ENCODE results near the gene SLC6A15.

The SLC6A15 gene

DNA sequence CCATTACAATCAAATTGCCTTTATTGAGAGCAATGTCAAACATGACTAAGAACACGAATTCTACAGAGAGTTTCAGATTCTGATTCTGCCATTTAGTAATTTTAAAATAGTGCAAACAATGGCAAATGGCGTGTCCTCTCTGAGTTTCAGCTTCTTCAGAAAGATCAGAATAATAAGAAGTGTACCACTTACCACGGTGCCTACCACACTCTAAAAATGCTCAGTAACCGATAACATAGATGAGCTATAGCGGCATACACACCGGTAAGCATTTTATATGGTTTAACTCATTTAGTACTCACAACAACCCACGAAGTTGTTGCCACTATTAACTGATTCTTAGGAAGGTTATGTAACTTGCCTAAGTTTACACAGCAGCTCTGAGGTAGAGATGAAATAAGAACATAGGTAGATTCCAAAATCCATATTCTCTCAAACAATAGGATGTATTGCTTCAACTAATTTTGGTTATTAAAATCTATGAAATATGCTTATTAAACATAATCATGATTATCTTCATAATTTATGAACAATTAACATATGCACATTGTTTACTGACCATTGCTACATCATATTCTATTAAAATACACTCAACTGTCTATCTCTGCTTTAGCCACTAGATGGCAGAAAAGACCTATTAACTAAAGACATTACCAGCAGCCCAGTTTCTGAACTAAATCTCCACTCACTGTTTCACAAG lies 38.3 kb downstream of the SLC6A15 start:
- DNase-seq = no peak

DNA sequence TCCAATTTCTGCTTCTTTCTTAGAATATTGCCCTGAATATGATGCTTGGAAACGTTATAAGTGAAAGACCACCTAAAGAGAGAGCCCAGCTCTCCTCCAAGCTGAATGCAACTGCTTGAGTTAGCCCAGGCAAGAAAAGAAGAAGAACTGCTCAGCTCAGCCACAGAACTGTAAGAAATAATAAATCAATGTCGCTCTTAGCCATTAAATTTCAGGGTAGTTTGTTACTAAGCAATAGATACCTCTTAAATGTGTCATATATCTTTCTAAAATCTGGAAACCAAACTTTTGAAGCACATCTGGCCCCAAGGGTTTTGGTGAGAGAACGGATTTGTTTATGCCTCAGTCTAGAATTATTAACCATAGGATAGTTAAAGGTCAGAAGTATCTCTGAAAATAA lies 50.4 kb downstream of the SLC6A15 start:
- DNase-seq = no peak

DNA sequence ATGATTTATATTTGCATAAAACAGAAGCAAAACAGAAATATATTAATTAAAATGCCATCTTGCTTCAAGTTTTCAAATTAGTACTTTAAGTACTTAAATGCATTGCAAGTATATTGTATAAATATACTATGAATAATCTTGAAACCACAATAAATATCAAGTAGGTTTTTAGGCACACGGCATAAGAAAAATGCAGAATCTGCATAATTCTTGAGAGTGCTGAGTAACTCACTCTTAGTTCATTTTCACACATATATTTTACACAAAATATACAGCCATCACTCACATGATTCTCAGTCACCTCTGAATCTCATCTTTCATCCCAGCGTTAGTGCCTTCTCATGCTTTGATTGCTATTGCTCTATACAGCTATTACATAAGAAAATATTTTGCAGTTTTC lies 51.9 kb downstream of the SLC6A15 start:
- no peak for DNase-seq

DNA sequence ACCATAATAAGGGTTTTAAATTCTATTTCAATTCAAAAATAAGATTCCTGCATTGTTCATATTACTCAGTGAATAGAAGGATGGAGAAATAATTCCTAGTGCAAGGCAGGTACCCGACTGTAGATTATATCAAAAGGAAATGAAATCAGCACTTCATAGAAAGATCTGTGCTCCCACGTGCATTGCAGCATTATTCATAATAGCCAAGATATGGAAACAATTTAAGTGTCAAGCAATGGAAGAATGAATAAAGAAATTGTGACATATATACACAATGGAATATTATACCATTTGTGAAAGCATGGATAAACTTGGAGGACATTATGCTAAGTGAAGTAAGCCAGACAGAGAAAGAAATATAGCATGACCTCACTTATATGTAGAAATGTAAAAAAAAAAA lies 53.8 kb downstream of the SLC6A15 start:
- DNase-seq = no peak

DNA sequence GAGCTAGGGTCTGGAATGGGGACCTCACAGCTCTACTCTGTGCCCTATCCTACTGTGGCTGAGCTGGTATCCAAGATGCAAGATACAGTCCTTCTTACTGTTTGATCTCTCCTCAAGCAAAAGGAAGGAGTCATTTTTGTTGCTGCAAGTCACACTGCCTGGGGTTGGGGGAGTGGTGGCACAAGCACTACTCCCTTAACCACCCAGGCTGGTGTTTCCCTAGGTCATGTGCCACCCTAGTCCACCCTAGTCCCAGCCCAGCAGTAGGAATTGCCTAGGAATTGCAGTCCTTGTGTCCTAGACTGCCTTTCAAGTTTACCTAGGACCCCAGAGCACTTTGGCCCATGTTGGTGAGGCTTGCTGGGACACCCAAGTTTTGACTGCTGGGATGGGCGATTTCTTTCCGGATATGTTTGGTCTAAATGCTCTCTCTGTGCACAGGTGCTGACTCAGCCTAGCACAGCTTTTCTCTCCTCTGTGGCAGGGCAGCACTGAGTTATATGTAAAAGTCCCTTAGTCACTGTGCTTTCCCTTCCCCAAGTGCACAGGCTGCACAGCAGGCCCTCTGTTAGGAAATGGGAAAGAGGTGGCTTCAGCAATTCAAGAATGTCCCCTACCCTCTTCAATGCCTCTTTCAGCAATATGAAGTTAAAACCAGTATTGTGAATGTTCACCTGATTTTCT lies 54.9 kb downstream of the SLC6A15 start:
- no peak for DNase-seq

DNA sequence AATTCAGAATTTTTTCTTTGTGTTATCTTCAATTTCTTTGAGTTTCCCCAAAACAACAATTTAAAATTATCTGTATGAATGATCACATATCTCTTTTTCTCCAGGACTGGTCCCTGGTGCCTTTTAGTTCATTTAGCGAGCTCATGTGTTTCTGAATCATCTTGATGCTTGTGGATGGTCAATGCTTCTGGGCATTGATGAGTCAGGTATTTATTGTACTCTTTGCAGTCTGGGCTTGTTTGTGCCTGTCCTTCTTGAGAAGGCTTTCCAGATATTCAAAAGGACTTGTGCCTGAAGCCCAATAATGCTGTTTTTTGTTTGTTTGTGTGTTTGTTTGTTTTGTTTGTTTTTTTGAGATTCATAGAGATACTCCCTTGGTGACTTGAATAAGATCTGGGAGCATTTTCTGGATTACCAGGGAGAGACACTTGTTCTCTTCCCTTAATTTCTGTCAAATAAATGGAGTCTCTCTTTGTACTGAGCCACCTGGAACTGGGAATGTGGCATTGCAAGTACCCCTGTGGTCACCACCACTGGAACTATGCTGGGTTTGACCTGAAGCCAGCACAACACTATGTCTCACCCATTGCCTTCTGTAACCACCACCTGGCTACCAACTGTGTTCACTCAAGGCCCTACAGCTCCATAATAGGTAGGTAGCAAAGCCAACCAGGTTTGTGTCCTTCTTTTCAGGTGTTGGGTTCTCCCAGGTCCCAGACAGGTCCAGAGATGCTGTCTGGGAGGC lies 56.3 kb downstream of the SLC6A15 start:
- no peak for DNase-seq

DNA sequence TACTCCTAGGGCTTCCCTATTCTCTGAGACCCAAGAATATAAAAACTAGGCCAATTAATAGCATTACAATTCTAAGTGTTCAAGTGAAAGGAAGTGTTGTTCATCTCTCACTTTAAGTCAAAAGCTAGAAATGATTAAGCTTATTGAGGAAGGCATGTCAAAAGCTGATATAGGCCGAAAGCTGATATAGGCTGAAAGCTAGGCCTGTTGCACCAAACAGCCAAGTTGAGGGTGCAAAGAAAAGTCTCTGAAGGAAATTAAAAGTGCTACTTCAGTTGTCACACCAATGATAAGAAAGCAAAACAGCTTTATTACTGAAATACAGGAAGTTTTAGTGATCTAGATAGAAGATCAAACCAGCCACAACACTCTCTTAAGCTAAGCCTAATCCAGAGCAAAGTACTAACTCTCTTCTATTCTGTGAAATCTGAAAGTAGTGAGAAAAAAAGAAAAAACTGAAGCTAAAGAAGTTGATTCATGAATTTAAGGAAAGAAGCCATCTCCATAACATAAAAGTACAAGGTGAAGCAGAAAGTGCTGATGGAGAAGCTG lies 68.9 kb downstream of the SLC6A15 start:
- no peak for DNase-seq

DNA sequence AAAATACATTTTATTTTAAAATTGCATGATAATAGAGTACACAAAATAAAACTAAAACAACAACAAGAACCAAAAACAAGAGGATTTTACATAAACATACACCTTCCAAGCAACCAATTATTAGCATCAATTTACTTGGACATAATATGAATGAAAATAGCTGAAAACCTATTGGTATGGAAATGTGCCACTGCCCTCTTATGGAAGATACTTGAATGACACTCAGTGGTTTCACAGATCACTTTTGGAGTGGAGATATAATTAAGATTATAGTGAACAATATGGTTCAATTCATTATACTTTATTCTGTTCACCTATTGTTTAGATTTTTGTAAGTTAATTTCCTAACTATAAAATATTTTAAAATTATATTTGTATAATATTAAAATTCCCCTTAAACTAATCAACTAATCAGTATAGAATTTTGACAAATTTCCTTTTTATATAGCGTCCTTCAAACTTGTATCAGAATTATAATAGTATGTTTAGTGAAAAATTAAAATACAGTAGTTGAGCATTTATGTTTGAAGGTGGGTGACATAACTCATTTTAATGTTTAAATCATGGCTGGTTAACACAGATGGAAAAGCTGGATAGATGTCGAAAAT lies 70.1 kb downstream of the SLC6A15 start:
- no peak for DNase-seq

DNA sequence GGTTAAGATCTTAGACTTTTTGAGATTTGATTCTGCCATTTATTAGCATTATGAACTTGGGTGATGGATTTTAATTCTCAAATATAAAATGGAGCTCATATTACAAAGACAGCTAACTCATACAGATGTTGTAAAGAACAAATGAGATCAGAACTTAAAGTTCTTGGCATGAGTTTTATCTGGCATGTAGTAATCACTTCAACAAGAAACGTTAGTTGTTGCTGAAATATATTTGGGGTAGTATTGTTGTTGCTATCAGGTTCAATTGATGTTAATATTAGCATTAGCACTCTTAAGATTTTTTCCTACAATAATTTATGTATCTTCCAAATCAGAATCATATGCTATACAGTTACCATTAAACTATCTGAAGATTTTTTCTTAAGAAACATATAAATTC lies 71.0 kb downstream of the SLC6A15 start:
- DNase-seq = no peak

DNA sequence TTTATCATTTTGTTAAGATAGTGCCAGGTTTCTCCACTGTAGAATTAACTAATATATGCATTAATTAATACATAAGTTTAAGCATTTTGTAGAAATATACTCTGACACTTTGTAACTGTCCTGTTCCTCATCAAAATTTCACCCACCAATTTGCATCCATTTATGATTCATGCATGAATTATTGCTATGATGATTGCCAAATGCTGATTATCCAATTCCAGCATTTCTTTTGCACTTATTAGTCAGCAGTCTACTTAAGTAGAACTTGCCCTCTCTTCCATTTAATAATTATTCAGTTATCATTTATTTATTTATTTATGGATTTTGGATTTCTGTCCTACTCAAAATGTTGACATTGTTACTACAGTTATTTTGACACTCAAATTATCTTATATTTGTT lies 72.2 kb downstream of the SLC6A15 start:
- no peak for DNase-seq

DNA sequence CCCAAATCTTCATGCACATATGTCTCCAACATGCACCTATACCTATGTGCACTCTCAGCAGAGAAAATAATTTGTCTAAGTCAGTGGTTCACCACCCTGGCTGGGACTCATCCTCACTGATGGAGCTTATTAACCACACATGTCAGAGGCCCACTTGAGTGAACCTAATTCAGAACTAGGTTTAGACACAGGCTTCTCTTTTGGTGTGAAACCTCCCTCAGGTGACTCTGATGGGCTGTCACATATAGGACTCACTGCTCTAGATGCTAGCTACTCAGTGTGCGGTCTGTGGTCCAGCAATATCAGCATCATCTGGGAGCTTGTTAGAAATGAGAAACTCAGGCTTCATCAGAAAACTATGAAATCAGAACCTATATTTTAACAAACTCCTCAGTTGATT lies 85.7 kb downstream of the SLC6A15 start:
- no peak for DNase-seq

DNA sequence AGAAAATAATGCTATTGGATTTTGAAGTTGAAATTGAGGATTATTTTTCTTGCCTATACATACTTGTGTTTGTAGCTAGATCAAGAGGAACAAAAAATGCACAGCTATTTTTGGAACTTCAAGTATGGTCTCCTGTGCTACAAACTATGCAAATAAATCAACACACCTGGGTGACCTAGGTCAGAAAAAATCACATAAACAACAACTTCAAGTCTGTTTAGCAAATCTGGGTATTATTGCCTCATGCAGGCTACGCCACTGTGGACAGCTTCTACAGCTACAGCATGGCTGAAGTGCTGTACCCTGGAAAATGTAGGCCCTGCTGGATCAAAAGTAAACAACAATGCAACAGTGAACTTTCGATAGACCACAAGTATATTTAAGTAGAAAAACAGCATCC lies 87.5 kb downstream of the SLC6A15 start:
- DNase-seq = no peak

DNA sequence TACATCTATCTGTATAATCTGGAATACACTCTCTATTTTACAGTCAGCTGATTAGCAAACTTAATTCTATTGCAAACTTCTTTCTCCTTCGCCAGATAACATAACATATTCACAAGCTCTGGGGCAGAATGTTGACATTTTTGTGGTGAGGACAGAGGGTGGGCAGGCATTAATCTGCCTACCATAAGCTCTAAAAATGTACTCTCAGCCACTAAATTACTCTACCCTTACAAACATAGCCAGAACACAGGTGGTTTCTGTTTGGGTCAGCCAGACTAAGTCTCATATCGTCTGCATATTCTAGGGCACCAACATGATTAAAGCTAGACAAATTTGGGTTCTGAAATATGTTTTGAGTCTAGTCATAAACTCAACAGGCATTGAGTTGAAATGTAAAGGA lies 90.1 kb downstream of the SLC6A15 start:
- DNase-seq = no peak

DNA sequence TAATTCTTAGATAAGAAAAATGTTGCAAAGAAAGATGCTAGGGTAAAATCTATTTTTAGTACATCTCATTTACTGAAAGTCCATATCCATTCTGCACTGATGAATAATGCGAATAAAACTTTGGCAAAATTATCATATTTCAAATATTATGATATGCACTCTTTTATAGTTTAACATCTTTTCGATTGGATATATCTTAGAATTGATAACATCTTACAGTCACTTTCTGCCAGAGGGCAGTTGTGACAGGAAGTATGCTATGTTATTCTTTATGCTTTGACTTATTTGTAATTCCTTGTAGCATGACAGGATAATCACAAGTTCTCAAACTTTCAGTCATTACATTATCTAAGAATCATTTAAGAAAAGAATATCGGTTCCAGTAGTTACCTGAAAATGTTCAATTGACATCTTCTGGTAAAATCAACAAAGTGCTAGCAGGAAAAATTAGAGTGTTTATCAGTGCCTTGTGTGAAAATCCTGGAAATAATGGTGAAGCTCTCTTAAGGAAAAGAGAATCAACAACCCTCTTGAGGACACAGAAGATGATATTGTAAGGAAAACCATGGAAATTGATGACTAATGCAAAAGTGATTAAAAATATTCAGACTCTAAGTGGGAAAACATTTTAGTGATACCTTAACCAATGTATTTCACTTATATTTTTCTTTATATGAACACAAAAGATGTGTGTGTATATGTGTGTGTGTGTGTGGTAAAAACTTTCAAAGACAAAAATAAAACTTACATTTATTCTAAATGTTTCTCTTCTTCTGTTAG lies 95.5 kb downstream of the SLC6A15 start:
- no peak for DNase-seq

DNA sequence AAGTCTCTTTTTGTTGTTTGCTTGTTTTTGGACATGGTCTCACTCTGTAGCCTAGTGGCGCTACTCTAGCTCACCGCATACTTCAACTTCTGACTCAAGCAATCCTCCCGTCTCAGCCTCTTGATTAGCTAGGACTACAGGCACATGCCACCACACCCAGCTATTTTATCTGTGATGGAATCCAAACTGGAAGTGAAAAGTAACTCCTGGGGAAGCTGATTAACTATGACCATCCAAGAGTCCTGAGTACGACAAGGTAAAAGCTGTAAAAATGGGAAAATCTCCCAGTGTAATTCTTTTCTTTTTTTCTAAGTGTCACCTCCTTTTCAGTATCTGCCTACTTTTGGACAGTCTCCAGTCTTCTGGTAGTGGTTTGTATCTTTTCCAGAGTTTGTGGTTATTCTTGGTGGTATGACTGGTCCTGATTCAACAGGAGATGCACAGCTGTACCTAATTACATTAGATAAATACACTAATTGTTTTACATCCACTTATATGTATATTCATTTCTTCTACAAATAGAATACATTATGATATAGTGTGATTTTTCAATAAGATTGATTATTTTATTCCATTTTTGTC lies 97.8 kb downstream of the SLC6A15 start:
- no peak for DNase-seq

DNA sequence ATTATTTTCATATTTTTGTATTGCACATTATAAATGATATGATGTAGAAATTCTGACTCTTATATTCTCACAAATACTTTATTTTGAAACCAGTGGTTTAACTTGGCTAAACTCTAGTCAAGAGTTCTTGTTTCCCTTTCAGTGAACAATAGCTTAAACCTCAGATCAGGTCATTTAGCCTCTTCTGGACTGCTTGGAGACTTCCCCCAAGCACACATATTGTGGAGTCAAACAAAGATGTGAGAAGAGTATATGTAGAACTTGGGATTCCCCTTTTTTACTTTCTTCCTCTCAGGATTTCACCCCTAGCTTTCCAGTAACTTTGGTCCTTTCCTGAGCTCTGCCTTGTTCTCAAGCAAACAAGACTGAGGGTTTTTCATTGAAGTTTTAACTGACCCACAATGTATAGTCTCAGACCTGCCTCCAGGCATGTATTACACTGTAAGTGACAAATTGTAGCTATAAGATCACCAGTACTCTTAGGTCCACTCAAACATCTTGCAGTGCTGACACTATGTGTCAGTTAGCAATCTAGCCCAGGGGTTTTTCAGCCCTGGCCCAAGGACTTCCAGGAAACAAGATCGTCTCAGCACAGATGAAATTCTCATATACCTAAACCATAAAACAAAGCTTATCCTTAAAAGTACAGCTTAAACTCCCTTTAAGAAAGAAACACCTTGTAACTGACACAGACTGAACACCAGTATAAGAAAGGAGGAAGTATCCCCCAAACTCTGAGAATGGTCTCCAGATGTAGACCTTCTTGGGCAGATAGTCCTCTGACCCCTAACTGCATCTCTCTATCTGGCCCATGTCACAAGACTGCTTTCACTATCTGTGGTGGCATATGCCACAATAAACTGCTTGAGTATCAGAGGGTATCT lies 98.6 kb downstream of the SLC6A15 start:
- DNase-seq = no peak

DNA sequence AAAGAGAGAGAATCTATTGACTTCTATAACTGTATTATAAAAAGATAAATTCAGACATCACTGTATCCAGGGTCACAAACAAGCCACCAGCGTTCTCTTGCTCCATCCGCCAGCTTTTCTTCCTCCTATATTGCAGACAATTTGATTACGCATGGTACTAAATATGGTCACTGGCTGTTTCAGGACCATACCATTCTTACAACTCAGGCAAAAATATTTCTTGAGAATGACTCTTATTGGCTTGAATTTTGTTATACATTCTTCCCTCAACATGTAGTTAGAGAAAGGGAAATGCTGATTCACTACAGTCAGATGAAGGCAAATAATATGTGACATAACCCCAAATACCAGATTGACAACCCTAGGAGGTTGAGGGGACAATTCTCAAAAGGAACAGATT lies 101.3 kb downstream of the SLC6A15 start:
- no peak for DNase-seq

DNA sequence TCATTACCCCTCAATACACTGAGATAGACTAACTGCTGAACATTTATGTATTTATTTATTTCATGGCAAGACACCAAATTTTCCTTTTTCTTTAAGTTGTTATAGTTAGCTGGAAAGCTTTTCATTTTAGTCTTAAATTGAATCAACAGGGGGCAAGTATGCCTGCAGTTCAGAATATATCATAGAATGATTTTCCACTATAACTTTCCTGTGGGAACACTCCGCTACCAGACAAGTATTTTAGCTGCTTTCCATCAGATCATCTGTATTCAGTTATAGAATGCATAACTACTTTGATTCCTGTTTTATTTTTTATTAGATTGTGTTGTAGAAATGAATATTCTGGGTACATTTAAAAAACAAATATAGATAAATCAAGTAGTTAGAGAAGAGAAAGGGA lies 102.0 kb downstream of the SLC6A15 start:
- no peak for DNase-seq
